ENCODE results near the gene TMPRSS4.

The TMPRSS4 gene

DNA sequence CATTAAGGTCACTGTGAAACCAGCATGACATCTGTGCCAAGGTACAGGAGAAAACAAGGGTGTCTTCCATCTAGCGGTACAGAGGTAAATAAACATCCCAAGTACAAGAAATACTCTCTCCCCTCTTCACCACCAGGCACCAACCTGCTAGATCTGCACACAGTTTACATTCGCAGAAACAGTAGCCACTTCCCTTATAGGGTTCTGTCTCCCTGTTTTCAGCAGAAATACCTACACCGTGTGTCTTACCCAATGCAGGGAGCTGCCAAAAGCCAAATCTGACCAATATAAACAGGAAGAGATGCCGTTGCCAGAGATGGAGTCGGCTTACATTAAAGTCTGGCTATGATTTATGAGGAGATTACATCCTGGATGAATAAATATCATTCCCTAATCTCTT is 74.6 kb downstream of the TMPRSS4 start:
- no peak for DNase-seq (ENCODE audit: insufficient read length, low spot score)
- FAIRE-seq = no peak

DNA sequence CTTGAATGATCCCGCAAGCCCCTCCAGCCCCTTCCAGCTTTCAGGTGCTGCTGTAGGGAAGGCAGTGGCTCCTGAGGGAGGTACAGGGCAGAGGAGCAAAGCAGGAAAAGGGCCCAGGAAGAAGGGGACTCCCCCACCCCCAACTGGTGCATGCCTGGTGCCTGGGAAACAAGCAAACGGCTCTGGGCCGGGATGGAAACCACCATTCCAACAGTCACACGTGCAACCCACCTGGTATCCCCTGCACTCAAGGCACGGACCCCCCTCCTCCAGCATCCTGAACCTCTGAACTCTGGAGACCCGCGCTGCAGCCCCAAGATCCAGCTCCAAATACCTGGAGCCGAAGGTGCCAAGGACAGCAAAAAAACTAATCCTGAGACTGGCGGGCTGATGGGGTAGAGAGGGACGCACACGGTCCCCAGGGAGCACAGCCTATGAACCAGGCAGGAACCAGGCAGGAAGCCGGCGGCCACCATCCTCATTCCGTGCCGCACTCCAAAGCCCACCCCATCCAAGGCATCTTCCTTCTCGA is 75.2 kb downstream of the TMPRSS4 start:
- DNase-seq (ENCODE audit: insufficient read length, low spot score) = no peak
- no peak for FAIRE-seq

DNA sequence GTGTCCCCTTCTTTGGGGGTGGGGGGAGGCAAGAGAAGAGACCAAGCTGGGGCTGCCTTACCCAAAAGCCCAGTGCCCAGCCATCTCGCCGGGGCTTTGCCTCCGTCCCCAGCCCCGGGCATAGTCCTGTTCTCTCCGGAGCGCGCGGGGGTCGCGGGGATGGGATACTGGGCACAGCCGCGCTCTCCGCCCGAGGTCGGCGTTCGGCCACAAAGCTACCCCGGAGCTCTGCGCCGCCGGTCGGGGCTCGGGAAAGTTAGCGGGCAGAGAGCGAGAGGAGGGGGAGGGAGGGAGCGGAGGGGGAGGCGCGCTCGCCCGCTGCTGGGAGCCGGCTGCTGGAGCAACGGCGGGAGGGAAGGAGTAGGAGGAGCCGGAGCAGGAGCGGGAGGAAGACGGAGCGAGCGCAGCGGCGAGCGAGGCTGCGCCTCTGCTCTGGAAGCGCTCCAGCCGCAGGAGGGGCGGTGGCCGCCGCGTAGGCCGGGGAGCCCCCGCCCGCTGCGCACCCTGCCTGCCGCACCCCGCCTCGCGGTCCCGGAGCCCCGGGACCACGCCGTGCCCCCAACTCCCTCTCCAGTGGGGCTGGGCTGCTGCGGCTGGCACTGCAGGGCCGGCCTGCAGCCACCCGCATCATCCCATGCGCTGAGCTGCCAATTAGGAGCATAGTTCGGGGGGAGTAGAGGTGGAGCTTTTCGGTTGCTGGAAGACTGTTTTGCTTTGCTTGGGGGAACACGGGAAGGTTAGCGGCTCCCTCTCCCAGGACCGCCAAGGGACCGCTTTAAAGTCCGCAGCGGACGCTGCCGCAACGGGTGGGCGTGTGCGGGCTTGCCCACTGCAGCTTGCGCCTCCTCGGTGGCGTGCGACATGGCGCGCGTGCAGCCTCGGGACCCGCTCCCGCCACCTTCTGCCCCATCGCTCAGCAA is 75.9 kb downstream of the TMPRSS4 start, which contains the start of gene SCN4B:
Gene SCN4B, minus strand, starts transcription at position 272 of the 920 bp plus-strand sequence. Its CDS starts 150 bp downstream, at position 122.
- FAIRE-seq (no peak), DNase-seq (ENCODE audit: insufficient read length, low spot score) (no peak)

DNA sequence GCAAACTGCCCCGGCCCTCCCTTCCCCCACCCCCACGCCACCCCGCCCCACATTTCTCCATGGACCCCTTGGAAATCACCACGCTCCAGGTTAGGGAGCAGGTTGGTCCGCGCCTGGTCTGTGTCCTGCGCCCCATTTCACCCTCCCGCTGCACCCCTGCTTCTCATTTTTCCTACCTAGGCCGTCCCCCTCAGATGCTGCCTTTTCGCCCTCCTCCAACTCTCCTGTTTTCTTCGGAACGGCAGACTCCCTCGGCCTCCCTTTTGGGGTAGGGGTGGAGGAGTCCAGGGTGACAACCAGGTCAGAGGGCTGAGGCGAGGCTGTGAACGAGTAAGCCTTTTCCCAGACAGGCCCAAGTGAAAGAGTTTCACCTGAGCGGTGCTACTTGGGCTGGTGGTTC is 76.6 kb downstream of the TMPRSS4 start:
- FAIRE-seq (no peak), DNase-seq (ENCODE audit: insufficient read length, low spot score) (no peak)

DNA sequence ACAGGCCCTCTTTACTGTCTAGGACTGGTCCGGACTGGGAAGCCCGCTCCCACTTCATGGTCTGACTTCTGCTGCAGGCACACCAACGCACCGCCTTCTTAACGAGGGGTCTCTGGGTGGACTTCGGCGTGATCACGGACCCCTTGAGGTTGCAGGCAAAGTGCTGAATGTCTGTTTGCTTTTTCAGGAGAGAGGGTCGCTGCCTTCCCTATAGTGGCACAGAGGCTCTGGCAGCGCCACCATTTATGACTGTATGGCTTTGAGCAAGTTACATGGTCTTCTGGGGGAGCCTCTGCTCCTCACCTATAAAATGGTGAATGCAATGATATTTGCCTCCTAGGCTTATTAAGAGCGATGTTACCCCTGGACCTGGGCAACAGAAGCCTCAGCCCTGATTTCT is 77.1 kb downstream of the TMPRSS4 start:
- FAIRE-seq (no peak), DNase-seq (ENCODE audit: insufficient read length, low spot score) (no peak)

DNA sequence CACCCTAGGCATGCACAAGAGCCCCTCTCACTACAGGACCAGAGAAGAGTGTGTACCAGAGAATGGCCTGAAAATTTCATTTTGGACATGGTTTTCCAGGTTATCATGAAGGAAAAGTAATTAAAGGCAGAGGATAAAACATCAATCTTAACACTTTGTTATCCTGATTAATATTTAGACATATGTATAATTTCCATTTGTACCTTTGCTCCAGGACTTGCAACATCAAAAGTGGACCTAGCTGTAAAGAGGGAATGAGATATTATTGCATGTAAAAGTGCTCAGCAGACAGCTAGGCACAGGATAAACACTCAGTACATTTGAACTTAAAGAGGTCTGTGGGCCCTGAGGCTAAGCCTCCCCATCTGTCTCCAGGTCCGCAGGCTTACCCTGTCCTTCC is 77.8 kb downstream of the TMPRSS4 start:
- no peak for DNase-seq (ENCODE audit: insufficient read length, low spot score)
- no peak for FAIRE-seq

DNA sequence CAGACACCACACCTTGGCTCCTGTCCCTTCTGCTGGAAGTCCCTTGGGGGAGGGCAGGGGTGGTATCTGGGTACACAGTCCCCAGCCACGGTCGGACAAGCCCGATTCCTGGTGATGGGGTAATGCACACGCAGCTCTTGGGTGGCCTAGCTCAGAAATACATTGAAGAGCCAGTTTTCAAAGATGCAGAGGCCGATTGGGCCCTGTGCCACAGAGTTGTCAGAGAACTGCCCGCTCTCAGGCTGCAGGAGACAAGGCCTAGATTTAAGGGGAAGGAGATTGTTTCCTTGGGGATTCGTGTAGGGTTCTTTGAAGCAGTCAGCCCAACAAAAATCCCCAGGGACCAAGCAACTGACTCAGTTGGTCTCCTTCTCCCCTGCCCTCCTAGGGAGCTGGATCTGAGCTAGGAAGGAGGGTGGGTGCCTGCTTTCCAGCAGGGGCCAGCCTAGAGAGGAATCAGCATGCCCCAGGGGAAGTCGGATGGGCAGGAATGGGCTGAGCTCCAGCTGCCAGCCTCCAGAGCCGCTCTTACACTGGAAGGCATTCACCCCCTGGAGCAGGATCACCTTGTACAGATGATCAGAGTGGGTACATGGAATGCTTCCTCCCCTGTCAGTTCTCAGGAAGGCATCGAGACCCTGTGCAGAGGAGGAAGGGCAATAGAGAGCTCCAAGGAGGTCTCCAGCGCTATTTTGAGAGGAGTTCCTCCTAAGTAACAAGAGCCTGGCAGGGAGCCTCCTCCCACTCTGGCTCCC is 79.1 kb downstream of the TMPRSS4 start:
- no peak for DNase-seq (ENCODE audit: insufficient read length, low spot score)
- FAIRE-seq = no peak

DNA sequence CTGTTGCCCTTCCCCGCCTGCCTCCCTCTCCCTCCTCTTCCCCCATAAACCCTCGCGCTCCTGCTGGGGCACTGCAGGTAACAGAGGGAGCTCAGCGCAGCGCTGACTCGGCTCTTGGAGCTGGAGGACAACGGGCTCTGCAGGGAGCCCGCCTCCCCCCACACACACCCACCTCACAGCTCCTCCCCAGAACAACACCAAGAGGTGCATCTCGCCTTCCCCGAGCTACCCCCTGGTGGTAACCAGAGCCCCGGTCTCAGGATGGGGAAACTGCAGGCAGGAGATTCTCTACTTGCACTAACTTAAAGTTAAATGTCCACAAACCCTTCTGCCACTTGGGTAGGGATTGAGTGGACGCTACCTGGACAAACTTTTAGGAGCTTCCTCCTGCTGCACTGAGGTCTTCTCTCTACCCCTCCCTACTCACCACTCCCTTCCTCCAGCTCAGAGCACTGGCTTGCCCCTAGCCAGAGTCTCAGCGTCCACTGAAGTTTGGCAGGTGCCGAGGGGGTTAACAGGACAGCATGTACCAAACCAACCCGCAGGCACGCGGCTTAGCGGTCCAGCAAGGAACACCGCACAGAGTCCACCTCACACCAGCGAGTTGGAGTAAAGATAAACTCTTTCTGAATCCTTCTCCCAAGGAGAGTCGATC is 79.8 kb downstream of the TMPRSS4 start:
- no peak for FAIRE-seq
- DNase-seq (ENCODE audit: insufficient read length, low spot score) = no peak

DNA sequence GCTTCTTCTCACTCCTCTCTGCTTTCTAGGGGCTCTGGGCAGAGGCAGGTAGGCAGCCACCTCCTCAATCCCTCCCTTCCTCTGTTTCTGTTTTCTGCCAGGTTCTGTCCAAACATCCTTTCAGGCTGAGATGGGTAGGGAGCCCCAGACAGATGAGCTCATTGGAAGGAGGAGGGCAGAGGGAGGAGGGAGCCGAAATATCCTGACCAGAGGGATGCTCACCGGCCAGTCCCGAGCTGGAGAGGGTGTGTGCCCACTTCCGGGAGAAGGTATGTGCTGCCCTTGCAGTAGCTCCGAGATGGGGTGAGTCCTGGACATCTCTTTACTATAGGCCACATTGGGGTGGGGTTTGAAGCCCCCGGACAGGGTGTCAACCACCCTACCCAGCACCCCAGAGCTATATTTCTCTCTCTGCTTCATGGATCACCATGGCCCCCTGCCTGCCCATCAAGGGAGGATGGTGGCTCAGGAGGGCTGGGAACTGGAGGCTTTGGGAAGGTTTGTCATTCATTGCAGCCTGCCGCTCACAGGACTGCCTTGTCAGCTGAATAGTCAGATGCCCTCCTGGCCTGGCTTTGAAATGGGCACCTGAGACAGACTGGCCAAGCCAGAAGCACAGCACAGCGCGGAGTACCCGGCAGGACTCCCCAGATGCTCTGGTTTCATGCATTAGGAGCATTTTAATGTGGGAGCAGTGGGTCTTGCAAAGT is 80.5 kb downstream of the TMPRSS4 start:
- FAIRE-seq (no peak), DNase-seq (ENCODE audit: insufficient read length, low spot score) (no peak)

DNA sequence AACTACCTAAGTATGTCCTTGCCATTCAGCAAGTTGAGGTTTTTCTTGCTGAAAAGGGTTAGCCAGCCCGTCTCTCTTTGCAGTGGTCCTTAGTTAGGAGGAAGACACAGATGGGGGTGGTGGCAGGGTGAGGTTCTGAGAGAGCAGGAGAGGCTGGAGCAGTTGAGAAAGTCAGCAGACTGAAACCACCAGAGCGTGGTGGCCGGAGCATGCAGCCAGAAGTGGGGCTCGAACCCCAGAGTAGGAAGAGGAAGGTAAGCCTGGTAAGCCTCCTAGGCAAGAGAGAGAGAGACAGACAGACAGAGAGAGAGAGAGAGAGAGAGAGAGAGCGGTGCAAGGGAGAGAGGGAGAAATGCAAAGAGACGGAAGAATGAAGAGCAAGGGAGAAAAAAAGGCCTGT is 84.9 kb downstream of the TMPRSS4 start:
- FAIRE-seq (no peak), DNase-seq (ENCODE audit: insufficient read length, low spot score) (no peak)

DNA sequence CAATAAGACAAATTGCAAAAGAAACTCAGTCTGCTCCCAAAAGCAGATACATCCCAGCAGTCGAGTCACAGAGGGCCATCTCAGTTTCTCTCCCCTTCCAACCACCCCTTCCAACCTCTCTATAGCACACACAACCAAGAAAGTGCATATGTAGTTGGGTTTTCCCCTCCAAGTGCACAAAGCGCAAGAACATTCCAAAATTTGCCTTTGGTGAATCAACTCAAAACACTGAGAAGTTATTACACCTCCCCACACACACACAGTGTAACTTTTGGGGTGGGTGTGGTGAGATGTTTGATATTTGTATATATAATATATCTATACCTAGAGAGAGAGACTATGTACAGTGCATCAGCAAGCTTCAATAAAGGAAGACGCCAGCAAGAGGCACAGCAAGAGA is 86.0 kb downstream of the TMPRSS4 start:
- no peak for DNase-seq (ENCODE audit: insufficient read length, low spot score)
- no peak for FAIRE-seq

DNA sequence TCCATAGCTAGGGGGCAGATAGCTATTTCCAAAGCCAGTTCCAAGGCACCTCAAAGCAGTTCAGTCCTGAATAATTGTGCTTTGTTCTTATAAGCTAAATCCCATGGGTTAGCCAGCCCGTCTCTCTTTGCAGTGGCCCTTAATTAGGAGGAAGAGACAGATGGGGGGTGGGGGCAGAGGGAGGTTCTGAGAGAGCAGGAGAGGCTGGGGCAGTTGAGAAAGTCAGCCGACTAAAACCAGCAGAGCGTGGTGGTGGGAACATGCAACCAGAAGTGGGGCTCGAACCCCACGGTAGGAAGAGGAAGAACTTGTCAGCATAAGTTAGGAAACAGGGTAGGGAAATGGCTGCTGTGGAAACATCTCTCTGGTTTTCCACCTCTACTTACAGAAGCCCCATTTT is 86.6 kb downstream of the TMPRSS4 start:
- DNase-seq (ENCODE audit: insufficient read length, low spot score) (no peak), FAIRE-seq (no peak)

DNA sequence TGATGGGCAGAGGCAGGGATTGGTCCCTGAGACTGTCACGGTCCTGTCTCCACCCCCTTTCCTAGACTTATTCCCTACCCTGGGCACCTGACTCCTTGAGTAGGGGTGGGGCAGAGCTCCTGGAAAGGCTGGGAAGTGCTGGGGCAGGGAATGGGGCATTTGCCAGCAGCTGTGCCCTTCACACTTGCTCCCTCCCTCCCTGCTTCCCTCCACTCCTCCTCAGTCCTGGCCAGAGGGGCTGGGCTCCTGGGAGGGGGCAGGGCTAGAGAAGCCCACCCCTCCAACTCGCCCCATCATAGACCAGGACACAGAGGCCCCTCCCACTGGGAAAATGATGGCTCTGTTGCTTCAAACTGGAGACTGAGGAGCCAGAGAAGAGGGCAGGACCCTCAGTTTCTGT is 88.0 kb downstream of the TMPRSS4 start:
- FAIRE-seq (no peak), DNase-seq (ENCODE audit: insufficient read length, low spot score) (no peak)

DNA sequence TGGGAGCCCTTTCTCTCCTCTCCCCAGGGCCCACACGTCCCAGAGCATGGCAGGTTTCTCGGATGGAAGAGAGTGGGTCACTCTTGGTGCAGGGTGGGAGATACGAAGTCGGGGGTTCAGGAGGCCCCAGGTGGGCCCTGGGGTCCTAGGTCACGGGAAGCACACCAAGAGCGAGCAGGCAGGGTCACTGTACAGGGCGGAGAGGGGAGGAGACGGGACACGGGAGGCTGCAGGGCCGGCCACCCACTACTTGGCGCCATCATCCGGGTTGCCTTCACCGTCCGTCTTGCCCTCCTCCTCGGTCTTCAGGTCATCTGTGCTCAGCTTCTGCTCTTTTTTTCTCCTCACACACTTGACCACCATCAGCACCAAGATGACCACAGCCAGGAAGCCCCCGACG is 89.8 kb downstream of the TMPRSS4 start:
- FAIRE-seq (no peak), DNase-seq (ENCODE audit: insufficient read length, low spot score) (no peak)

DNA sequence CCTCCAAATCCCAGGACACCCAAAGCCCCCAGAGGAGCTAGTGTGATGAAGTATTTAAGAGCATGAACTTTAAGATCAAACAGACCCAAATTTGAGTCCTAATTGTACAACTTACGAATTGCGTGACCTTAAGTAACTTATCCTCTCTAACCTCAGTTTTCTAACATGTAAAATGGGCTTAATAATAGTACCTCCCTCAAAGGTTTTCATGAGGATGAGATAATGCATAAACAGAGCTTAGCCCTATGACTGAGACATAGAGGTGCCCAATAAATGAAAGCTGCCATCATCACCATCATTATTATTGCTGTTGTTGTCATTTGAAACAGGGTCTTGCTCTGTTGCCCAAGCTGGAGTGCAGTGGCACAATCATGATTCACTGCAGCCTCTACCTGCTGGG is 90.4 kb downstream of the TMPRSS4 start:
- FAIRE-seq = no peak
- DNase-seq (ENCODE audit: insufficient read length, low spot score) = no peak

DNA sequence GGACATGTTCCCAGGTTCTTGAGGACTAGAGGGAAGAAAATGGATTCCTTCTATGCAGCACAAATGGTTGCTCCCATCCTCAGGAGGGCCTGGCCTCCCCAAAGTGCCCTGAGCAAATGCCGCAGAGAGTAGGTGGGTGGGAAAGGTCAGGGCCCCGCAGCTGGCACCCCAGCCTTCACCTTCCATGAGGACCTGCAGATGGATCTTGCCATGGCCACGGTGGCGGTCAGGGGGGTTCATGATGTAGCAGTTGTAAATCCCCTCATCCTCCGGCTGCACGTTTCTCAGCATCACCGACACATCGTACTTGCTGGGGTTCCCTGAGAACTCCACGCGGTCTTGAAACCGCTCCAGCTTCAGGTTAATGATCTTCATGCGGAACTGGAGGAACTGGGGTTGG is 91.0 kb downstream of the TMPRSS4 start:
- no peak for DNase-seq (ENCODE audit: insufficient read length, low spot score)
- no peak for FAIRE-seq

DNA sequence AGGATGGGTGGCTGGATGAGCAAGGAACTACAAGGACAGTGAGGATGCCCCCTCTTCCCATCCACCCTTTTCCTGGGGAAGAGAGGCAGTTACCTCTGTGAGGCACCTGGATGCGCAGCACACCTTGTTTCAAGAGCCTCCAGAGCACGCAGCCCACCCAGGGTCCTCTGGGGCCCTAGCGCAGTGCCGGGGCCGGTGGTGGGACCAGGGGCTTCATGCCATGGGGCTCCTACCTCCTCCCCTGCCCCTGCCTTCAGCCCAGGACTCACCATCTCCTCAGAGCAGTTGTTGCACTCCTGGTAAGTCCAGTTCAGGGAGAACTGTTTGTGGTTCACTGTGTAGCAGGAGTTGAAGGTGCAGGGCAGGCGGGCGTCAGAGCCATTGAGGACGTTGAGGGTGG is 91.4 kb downstream of the TMPRSS4 start:
- no peak for FAIRE-seq
- DNase-seq (ENCODE audit: insufficient read length, low spot score) = no peak

DNA sequence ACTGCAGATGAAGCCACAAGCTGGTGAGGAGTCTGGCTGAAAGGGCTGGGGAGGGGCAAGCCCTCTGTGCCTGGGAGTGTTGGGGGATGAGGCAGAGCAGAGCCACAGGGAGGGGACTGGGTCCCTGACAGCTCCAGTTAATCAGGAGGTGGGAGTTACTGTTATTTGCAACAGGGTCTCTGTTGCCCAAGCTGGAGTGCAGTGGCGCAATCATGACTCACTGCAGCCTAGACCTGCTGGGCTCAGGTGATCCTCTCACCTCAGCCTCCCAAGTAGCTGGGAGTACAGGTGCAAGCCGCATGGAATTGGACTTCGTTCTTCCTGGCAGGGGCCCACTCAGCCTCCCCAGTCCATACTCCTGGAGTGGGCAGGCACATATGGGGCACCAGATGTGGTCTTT is 91.9 kb downstream of the TMPRSS4 start:
- FAIRE-seq = no peak

DNA sequence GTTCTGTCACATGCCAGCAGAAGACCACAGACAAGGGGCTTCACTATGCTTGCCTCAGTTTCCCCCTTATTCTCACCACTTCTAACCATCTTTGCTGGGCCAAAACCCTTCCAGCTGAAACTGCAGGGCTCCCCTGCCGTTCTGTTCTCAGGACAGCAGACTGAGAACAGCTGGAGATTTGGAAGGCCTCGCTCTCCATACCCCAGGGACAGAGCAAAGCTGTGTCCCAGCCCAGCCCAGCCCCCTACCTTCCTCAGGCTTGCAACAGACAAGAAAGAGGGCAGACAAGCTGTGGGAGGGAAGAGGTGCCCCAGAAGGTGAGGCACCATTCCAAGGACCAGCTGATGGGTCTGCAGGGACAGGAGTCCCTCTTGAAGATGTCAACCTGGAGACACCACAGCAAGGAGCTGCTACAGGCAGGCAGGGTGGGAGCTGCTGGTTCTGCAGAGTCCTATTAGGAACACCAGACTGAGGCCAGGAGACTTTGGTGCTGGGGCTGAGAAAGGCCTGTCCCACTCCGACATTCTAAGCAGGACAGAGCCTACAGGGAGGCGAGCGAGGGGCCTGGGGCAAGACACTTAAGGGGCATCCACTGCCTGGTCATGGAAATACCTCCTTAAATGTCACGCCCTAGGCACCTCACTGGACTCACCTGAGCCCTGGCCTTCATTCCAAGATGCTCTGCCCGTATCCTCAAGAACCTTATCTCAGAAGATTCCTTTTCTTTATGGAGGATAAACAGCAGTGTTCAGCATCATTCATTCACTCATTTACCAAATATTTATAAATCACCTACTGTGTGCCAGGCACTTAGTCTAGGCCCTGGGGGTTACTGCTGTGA is 92.6 kb downstream of the TMPRSS4 start:
- FAIRE-seq (no peak), DNase-seq (ENCODE audit: insufficient read length, low spot score) (no peak)

More for the DNA sequence above, 91.9 kb downstream of the TMPRSS4 start:
- no peak for DNase-seq (ENCODE audit: insufficient read length, low spot score)

DNA sequence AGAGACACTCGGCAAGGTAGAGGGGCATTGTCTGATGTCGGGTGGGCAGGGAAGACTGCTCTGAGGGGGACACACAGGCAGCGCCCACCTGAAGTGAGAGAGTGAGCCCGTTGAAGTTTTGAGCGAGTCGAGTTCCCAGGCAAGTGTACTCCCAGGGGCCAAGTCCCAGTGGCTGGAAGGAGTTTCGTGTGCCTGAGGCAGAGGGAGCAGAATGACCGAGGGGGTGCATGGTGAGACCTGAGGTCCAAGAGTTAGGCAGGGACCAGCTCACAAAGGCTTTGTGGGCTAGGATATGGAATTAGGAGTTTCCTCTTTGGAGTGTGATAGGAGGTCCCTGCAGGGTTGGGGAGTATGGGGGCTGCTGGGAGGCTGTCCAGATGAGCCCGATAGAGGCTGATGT is 93.4 kb downstream of the TMPRSS4 start:
- no peak for DNase-seq (ENCODE audit: insufficient read length, low spot score)

More for the DNA sequence above, 93.4 kb downstream of the TMPRSS4 start:
- FAIRE-seq = no peak

All from GM19239 (cell line).